Smooth muscle cell (in vitro differentiated cells): Measurements from ENCODE around the gene IBA57. TPM values are rescaled to one million over a fixed set of nuclear protein-coding genes. Genes with fewer than 3 reads are reported as not detected.

ENCODE experiments used
- DNase-seq: peaks from one replicate; lab custom pipeline; 2025; ENCODE audit not compliant: unreplicated experiment; lab: John Stamatoyannopoulos, UW
- H2AFZ ChIP-seq: fragments of 200-600 bp; sonication (generic); 2 replicates; pipeline ENCODE4 v1.6.0; 2016; ENCODE audit warnings: antibody characterized with exemption, low read depth, mild to moderate bottlenecking
- H3F3A ChIP-seq: fragments of 200-600 bp; sonication (generic); 2 replicates; pipeline ENCODE4 v1.6.0; 2017; ENCODE audit warnings: antibody characterized with exemption, low read depth
- H3K27ac ChIP-seq: fragments of 200-600 bp; sonication (generic); 2 replicates; pipeline ENCODE4 v1.5.1; 2016; ENCODE audit warnings: low read depth, mild to moderate bottlenecking
- H3K27me3 ChIP-seq: fragments of 200-600 bp; sonication (generic); 2 replicates; pipeline ENCODE4 v1.6.1; 2016; ENCODE audit warnings: low read depth, mild to moderate bottlenecking
- H3K36me3 ChIP-seq: fragments of 200-600 bp; sonication (generic); 2 replicates; pipeline ENCODE4 v1.5.1; 2016; ENCODE audit warnings: low read depth
- H3K4me1 ChIP-seq: fragments of 200-600 bp; sonication (generic); 2 replicates; pipeline ENCODE4 v1.5.1; 2016; ENCODE audit warnings: low read depth
- H3K4me2 ChIP-seq: fragments of 200-600 bp; sonication (generic); 2 replicates; pipeline ENCODE4 v1.6.0; 2016; ENCODE audit warnings: mild to moderate bottlenecking
- H3K4me3 ChIP-seq: fragments of 200-600 bp; sonication (generic); 2 replicates; pipeline ENCODE4 v1.5.1; 2016; ENCODE audit warnings: mild to moderate bottlenecking
- H3K79me2 ChIP-seq: fragments of 200-600 bp; sonication (generic); 2 replicates; pipeline ENCODE4 v1.6.0; 2016; ENCODE audit warnings: low read depth, mild to moderate bottlenecking
- H3K9ac ChIP-seq: fragments of 200-600 bp; sonication (generic); 2 replicates; pipeline ENCODE4 v1.6.0; 2016; ENCODE audit warnings: low read depth
- H3K9me3 ChIP-seq: fragments of 200-600 bp; sonication (generic); replicated peaks from 2 replicates; pipeline ENCODE4 v1.5.1; 2016; ENCODE audit warnings: low read depth
- H4K20me1 ChIP-seq: fragments of 200-600 bp; sonication (generic); 2 replicates; pipeline ENCODE4 v1.6.0; 2016; ENCODE audit warnings: low read depth
- WGBS: methylation state at CpG from one replicate; pipeline ENCODE4 v1.1.7; 2016; ENCODE audit warnings: low lambda C conversion rate; 5-methylcytosine and 5-hydroxymethylcytosine counted together
- polyA plus RNA-seq: library from polyadenylated mRNA; unstranded; fragments of >200 nt; fragmentation: Nextera tagmentation; extraction: Ambion mirVana; gene quantifications from 2 replicates; pipeline ENCODE4 v1.2.1, GENCODE V29; 2016
- total RNA-seq: library from RNA; depleted of rRNA; stranded (reverse); fragments of >200 nt; gene quantifications from 2 replicates; pipeline ENCODE4 v1.2.3, GENCODE V29; 2014
- TF ChIP-seq, protein P1 (sequence below): fragments of 200-600 bp; sonication (generic); IDR thresholded peaks from 2 replicates; pipeline ENCODE4 v1.5.1; 2017; ENCODE audit warnings: borderline replicate concordance, mild to moderate bottlenecking, antibody characterized with exemption; ENCODE audit not compliant: insufficient read depth, poor library complexity, severe bottlenecking

The IBA57 gene
- total RNA-seq = 1.8 and 1.9 TPM in 2 replicates
- polyA plus RNA-seq = 1.6 and 3.9 TPM in 2 replicates

DNA sequence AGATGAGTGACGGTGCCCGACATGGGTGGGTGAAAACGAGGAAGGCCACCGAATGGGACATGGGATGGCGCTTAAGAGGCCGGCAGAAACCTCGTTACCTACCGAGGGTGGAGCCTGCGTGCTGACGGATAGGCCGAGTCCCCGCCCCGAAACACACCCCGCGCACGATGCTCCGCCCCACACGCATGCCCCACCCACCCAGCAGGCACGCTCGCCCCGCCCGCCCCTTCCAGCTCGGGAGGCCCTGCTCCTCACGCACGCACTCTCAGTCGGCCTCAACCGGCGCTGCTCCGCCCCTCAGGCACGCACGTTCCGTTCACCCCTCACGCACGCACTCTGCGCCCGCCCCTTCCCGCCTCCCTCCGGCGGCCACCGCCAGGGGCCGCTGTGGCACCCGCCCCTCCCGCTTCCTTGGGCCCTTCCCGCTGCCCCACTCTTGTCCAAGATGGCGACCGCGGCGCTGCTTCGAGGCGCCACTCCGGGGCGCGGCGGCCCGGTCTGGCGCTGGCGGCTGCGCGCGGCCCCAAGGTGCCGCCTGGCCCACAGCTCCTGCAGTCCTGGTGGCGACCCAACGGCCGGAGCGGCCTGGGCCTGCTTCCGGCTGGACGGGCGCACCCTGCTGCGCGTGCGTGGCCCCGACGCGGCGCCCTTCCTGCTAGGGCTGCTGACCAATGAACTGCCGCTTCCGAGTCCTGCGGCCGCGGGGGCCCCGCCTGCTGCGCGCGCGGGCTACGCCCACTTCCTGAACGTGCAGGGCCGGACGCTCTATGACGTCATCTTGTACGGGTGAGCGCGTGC lies at the start of gene IBA57:
TSS of gene IBA57 (plus strand) at position 433 of the 798 bp plus-strand sequence. CDS start at position 446, 13 bp downstream.
- H3K79me2 ChIP-seq = peaks cover 12% of the 10 kb centered on the region
- TF ChIP-seq, protein P1, sequence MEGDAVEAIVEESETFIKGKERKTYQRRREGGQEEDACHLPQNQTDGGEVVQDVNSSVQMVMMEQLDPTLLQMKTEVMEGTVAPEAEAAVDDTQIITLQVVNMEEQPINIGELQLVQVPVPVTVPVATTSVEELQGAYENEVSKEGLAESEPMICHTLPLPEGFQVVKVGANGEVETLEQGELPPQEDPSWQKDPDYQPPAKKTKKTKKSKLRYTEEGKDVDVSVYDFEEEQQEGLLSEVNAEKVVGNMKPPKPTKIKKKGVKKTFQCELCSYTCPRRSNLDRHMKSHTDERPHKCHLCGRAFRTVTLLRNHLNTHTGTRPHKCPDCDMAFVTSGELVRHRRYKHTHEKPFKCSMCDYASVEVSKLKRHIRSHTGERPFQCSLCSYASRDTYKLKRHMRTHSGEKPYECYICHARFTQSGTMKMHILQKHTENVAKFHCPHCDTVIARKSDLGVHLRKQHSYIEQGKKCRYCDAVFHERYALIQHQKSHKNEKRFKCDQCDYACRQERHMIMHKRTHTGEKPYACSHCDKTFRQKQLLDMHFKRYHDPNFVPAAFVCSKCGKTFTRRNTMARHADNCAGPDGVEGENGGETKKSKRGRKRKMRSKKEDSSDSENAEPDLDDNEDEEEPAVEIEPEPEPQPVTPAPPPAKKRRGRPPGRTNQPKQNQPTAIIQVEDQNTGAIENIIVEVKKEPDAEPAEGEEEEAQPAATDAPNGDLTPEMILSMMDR = peak; percentile 89
- no peaks in the 10 kb centered on the region for H3K27me3 ChIP-seq
- H3K4me2 ChIP-seq = peak within 1 kb of the TSS; percentile 97
- H3K36me3 ChIP-seq = no peaks in the 10 kb centered on the region
- H3K27ac ChIP-seq = peak within 1 kb of the TSS; percentile 100
- no peak within 1 kb of the TSS for H2AFZ ChIP-seq
- H3F3A ChIP-seq = no peaks in the 10 kb centered on the region
- H3K4me3 ChIP-seq = peak within 1 kb of the TSS; percentile 97
- peak within 1 kb of the TSS; percentile 97 for H3K9ac ChIP-seq
- no peaks in the 10 kb centered on the region for H3K9me3 ChIP-seq
- peak; percentile 98 for DNase-seq
- peaks cover 13% of the 10 kb centered on the region for H3K4me1 ChIP-seq
- under 1% methylated on average over 59 of the region's 93 CpGs for WGBS
- H4K20me1 ChIP-seq = no peaks in the 10 kb centered on the region

DNA sequence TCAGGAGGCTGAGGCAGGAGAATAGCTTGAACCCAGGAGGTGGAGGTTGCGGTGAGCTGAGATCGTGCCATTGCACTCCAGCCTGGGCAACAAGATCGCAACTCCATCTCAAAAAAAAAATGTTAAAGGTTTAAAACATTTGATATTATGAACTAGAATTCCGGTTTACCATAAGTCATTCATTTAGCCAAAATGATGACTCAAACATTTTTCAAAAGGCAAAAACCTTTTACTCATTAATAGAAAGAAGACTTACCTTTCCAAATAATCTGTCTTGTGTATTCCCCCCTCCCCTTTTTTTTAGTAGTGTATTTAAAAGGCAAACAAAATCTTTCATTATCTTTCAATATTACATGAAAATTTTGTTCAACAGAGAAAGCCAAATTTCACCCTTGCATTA lies 48.3 kb upstream of the IBA57 start:
- Histone ChIP-seq H3K9me3 (no peaks in the 10 kb centered on the region), H3K4me1 (no peaks in the 10 kb centered on the region), H3K4me3 (no peak overlapping the region), H4K20me1 (no peaks in the 10 kb centered on the region), H3K27ac (no peak overlapping the region), H3K9ac (no peak overlapping the region), H3F3A (no peaks in the 10 kb centered on the region), H3K4me2 (no peak overlapping the region), H3K27me3 (no peaks in the 10 kb centered on the region), H3K79me2 (no peaks in the 10 kb centered on the region), H2AFZ (no peak overlapping the region), H3K36me3 (peaks cover 4% of the 10 kb centered on the region)
- 96% methylated on average over 4 of the region's 4 CpGs for WGBS
- DNase-seq = no peak
- TF ChIP-seq, protein P1 = no peak

DNA sequence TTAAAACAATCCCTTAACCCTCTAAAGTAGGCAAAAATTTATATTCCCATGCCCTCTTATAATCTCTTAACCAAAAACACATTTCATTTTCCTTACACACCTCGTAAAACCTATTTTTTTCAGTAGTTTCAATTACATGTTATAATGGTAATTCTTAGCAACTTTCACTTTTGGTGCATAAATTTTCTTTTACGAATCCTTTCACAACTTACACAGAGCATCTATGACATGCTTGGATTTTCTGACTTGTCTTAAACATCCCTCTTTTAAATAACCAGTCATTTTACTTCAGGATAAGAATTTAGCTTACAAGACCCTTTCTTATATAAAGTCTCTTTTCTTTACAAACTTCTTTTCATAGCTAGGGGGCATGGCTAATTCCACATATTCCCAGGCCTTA lies 47.6 kb upstream of the IBA57 start:
- H3F3A ChIP-seq = no peaks in the 10 kb centered on the region
- peaks cover 3% of the 10 kb centered on the region for H3K27me3 ChIP-seq
- no peak overlapping the region for H3K9ac ChIP-seq
- peaks cover 4% of the 10 kb centered on the region for H3K36me3 ChIP-seq
- no peak overlapping the region for H3K27ac ChIP-seq
- H4K20me1 ChIP-seq = no peaks in the 10 kb centered on the region
- H3K79me2 ChIP-seq = no peaks in the 10 kb centered on the region
- TF ChIP-seq, protein P1 = no peak
- no peaks in the 10 kb centered on the region for H3K4me1 ChIP-seq
- 73% methylated on average over 2 of the region's 2 CpGs for WGBS
- no peak overlapping the region for H2AFZ ChIP-seq
- DNase-seq = no peak
- no peaks in the 10 kb centered on the region for H3K9me3 ChIP-seq
- no peak overlapping the region for H3K4me2 ChIP-seq
- no peak overlapping the region for H3K4me3 ChIP-seq
